ENCODE data around the gene SLAMF6. TPM values are rescaled to one million over a fixed set of nuclear protein-coding genes. Genes with fewer than 3 reads are reported as not detected.

Gene SLAMF6
- total and polyA plus RNA-seq, 7 experiments from 2014 or later = 17.8 to 62.6 (median 42.3) TPM

DNA sequence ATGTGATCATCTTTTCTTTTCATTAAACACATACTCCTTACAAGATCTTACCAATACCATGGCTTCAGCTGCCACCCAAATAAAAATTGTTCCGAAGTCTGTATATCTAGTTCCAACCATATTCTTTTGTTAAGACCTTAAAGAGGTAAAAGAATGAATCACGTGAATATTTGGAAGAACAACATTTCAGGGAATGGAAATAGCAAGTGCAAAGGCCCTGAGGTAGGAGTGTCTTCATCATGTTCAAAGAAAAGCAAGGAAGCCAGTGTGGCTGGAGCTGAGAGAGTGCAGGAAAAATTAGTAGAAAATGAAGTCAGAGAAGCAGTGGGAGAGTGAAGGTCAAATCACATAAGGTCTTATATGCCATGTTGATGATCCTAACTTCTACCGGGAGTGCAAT lies 50.9 kb downstream of the SLAMF6 start:
- Histone ChIP-seq H3K9me3 (ENCODE audit: control insufficient read depth in 2 of 3, low read length in 3 of 3) (no peaks in the 10 kb centered on the region), H3K4me1 (ENCODE audit: control insufficient read depth in 2 of 2, insufficient read depth in 2 of 2, low read length in 2 of 2) (peaks cover 17% of the 10 kb centered on the region in 2 donors), H3K4me3 (ENCODE audit: low read length) (no peak overlapping the region), H3K36me3 (ENCODE audit: control insufficient read depth in 2 of 3, insufficient read depth in 3 of 3, low read length in 3 of 3) (no peaks in the 10 kb centered on the region), H3K27me3 (ENCODE audit: control insufficient read depth in 2 of 2, insufficient read depth in 2 of 2, low read length in 2 of 2) (no peaks in the 10 kb centered on the region), H3K27ac (ENCODE audit: low read depth, low read length) (no peak overlapping the region)
- Mint-ChIP-seq H3K9me3 (peaks cover 0 to 5% (median 0%) of the 10 kb centered on the region in 11 donors), H3K36me3 (peaks cover 0 to 6% (median 0%) of the 10 kb centered on the region in 5 donors), H3K27ac (no peak overlapping the region), H3K4me3 (no peak overlapping the region), H3K4me1 (peaks cover 4 to 14% (median 7%) of the 10 kb centered on the region in 7 donors), H3K27me3 (no peaks in the 10 kb centered on the region)
- no peak for ATAC-seq
- ChIA-PET CTCF (no interaction called here), POLR2A (no interaction called here)
- intact Hi-C loops (cut with micrococcal nuclease) = loop anchor here in 1 of 2 donors (5.0 kb wide), 2 partner anchors 50 to 70 kb away; partner anchors contain the start of gene SLAMF6
- DNase-seq = no peak

DNA sequence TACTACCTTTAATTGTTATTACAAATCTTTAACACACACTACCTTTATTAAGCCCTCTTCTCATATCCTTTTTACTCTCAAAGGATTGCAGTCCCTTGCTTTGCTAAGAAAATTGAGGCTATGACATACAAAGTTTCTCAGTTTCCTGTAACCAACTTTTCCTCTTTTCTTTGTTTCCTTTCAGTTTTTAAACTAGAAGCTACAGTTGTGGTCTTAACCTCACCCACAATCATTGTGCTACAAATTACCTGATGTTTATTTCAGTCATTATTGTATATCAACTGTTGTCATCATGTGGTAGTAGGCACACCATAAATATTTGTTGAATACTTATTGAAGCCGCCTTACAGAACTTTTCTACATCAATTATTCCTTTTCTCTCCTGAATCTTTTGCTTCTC lies 51.8 kb downstream of the SLAMF6 start:
- H3K27me3 ChIP-seq (ENCODE audit: control insufficient read depth in 2 of 2, insufficient read depth in 2 of 2, low read length in 2 of 2) = no peaks in the 10 kb centered on the region
- peak in 6 of 9 donors; percentile 22 to 65 (median 39) for DNase-seq
- no peaks in the 10 kb centered on the region for H3K9me3 ChIP-seq (ENCODE audit: control insufficient read depth in 2 of 3, low read length in 3 of 3)
- H3K4me3 ChIP-seq (ENCODE audit: low read length) = no peak overlapping the region
- ChIA-PET POLR2A (interaction anchor here (0.9 kb wide), 1 partner anchor 10 kb away, joined by 4 read pairs; no protein-coding TSS in a partner anchor), CTCF (no interaction called here)
- H3K4me3 Mint-ChIP-seq = no peak overlapping the region
- no peak overlapping the region for H3K27ac Mint-ChIP-seq
- H3K27me3 Mint-ChIP-seq = no peaks in the 10 kb centered on the region
- intact Hi-C loops (cut with micrococcal nuclease) = loop anchor here (1.0 to 5.0 kb wide), 6 partner anchors 14 to 71 kb away; partner anchors contain the start of gene SLAMF6 (in 1 of the 2)
- H3K27ac ChIP-seq (ENCODE audit: low read depth, low read length) = no peak overlapping the region
- H3K4me1 ChIP-seq (ENCODE audit: control insufficient read depth in 2 of 2, insufficient read depth in 2 of 2, low read length in 2 of 2) = peaks cover 17% of the 10 kb centered on the region in 2 donors
- no peaks in the 10 kb centered on the region for H3K36me3 ChIP-seq (ENCODE audit: control insufficient read depth in 2 of 3, insufficient read depth in 3 of 3, low read length in 3 of 3)
- peak; percentile 57 for ATAC-seq
- H3K9me3 Mint-ChIP-seq = peaks cover 0 to 5% (median 0%) of the 10 kb centered on the region in 11 donors
- H3K36me3 Mint-ChIP-seq = peaks cover 0 to 6% (median 0%) of the 10 kb centered on the region in 5 donors
- H3K4me1 Mint-ChIP-seq = peaks cover 7 to 23% (median 16%) of the 10 kb centered on the region in 7 donors

DNA sequence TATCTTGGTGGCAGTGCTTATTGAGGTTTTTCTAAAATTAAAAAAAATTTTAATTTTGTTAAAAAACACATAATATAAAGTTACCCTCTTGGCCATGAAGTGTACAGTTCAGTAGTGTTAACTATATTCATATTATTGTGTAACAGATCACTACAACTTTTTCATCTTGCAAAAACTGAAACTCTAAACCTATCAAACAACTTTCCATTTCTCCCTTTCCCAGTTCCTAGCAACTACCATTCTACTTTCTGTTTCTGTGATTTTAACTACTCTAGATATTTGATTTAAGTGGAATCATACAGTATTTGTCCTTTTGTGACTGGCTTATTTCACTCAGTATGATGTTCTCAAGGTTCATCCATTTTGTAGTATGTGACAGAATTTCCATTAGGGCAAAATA lies 55.5 kb downstream of the SLAMF6 start:
- POLR2A ChIA-PET = interaction anchor here (0.6 to 3.1 kb wide), 2 partner anchors 16 to 949 kb away, joined by 3 to 8 read pairs; no protein-coding TSS in a partner anchor
- Mint-ChIP-seq H3K4me3 (peak overlapping the region in 2 of 10 donors; percentile 25 to 26), H3K9me3 (peaks cover 0 to 5% (median 0%) of the 10 kb centered on the region in 11 donors), H3K27me3 (no peaks in the 10 kb centered on the region), H3K4me1 (peaks cover 19 to 46% (median 42%) of the 10 kb centered on the region in 7 donors), H3K27ac (peak overlapping the region in 5 of 9 donors; percentile 11 to 83 (median 30)), H3K36me3 (peaks cover 0 to 15% (median 4%) of the 10 kb centered on the region in 5 donors)
- ATAC-seq (no peak), DNase-seq (no peak)
- Histone ChIP-seq H3K4me1 (ENCODE audit: control insufficient read depth in 2 of 2, insufficient read depth in 2 of 2, low read length in 2 of 2) (peaks cover 17 to 21% of the 10 kb centered on the region in 2 donors), H3K36me3 (ENCODE audit: control insufficient read depth in 2 of 3, insufficient read depth in 3 of 3, low read length in 3 of 3) (no peaks in the 10 kb centered on the region), H3K4me3 (ENCODE audit: low read length) (no peak overlapping the region), H3K27me3 (ENCODE audit: control insufficient read depth in 2 of 2, insufficient read depth in 2 of 2, low read length in 2 of 2) (no peaks in the 10 kb centered on the region), H3K27ac (ENCODE audit: low read depth, low read length) (no peak overlapping the region), H3K9me3 (ENCODE audit: control insufficient read depth in 2 of 3, low read length in 3 of 3) (no peaks in the 10 kb centered on the region)
- intact Hi-C loops (cut with micrococcal nuclease) = loop anchor here in 1 of 2 donors (10.0 kb wide), 1 partner anchor 47 kb away; no protein-coding TSS in a partner anchor
- CTCF ChIA-PET = interaction anchor here (1.2 kb wide), 1 partner anchor 139 kb away, joined by 4 read pairs; no protein-coding TSS in a partner anchor

DNA sequence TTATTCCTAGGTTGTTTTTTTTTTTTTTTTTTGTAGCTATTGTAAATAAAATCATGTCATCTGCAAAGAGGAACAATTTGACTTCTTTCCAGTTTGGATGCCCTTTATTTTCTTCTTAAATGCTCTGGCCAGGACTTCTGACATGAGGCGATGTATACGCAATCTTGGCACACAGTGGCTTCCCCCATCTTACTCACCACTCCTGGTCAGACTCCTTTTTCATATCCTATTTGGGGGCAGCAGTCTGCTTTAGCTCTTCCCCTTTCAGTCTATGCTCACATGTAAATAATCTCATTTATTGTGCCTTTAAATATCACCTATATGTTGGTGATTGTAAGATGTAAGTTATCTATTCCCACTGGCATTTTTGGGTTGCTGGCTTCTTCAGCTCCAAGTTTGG lies 56.1 kb downstream of the SLAMF6 start:
- no peak for ATAC-seq
- DNase-seq = no peak
- H3K27ac Mint-ChIP-seq = peak overlapping the region in 3 of 9 donors; percentile 13 to 31 (median 21)
- peaks cover 0 to 5% (median 0%) of the 10 kb centered on the region in 11 donors for H3K9me3 Mint-ChIP-seq
- H3K9me3 ChIP-seq (ENCODE audit: control insufficient read depth in 2 of 3, low read length in 3 of 3) = no peaks in the 10 kb centered on the region
- no peaks in the 10 kb centered on the region for H3K36me3 ChIP-seq (ENCODE audit: control insufficient read depth in 2 of 3, insufficient read depth in 3 of 3, low read length in 3 of 3)
- H3K27ac ChIP-seq (ENCODE audit: low read depth, low read length) = no peak overlapping the region
- peaks cover 19 to 49% (median 42%) of the 10 kb centered on the region in 7 donors for H3K4me1 Mint-ChIP-seq
- peaks cover 0 to 17% (median 4%) of the 10 kb centered on the region in 5 donors for H3K36me3 Mint-ChIP-seq
- H3K4me1 ChIP-seq (ENCODE audit: control insufficient read depth in 2 of 2, insufficient read depth in 2 of 2, low read length in 2 of 2) = peaks cover 16 to 20% of the 10 kb centered on the region in 2 donors
- intact Hi-C loops (cut with micrococcal nuclease) = loop anchor here in 1 of 2 donors (10.0 kb wide), 1 partner anchor 48 kb away; no protein-coding TSS in a partner anchor
- H3K4me3 Mint-ChIP-seq = peak overlapping the region in 1 of 10 donors; percentile 7
- no peaks in the 10 kb centered on the region for H3K27me3 Mint-ChIP-seq
- ChIA-PET POLR2A (interaction anchor here (0.6 to 3.1 kb wide), 4 partner anchors 10 to 99 kb away, joined by 3 to 8 read pairs (median 6); no protein-coding TSS in a partner anchor), CTCF (no interaction called here)
- no peaks in the 10 kb centered on the region for H3K27me3 ChIP-seq (ENCODE audit: control insufficient read depth in 2 of 2, insufficient read depth in 2 of 2, low read length in 2 of 2)
- no peak overlapping the region for H3K4me3 ChIP-seq (ENCODE audit: low read length)

DNA sequence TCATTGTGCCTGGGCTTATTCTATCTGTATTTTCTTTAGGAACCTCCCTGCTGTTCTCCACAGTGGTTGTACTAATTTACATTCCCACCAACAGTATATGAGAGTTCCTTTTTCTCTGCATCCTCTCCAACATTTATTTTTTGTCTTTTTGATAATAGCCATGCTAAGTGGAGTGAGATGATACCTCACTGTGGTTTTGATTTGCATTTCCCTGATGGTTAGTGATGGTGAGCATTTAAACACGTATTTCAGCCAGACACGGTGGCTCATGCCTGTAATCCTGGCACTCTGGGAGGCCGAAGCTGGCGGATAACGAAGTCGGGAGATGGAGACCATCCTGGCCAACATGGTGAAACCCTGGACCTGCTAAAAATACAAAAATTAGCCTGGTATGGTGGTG lies 57.9 kb downstream of the SLAMF6 start:
- DNase-seq (no peak), ATAC-seq (no peak)
- peaks cover 23 to 64% (median 57%) of the 10 kb centered on the region in 7 donors for H3K4me1 Mint-ChIP-seq
- CTCF ChIA-PET = interaction anchor here (1.5 kb wide), 1 partner anchor 9 kb away, joined by 8 read pairs; no protein-coding TSS in a partner anchor
- peak overlapping the region in 1 of 9 donors; percentile 0 for H3K27ac Mint-ChIP-seq
- H3K4me3 Mint-ChIP-seq = peak overlapping the region in 1 of 10 donors; percentile 24
- H3K9me3 Mint-ChIP-seq = peaks cover 0 to 5% (median 0%) of the 10 kb centered on the region in 11 donors
- no peak overlapping the region for H3K4me3 ChIP-seq (ENCODE audit: low read length)
- POLR2A ChIA-PET = interaction anchor here (2.1 kb wide), 1 partner anchor 8 kb away, joined by 6 read pairs; no protein-coding TSS in a partner anchor
- intact Hi-C loops (cut with micrococcal nuclease) = loop anchor here in 1 of 2 donors (10.0 kb wide), 1 partner anchor 50 kb away; no protein-coding TSS in a partner anchor
- no peaks in the 10 kb centered on the region for H3K27me3 ChIP-seq (ENCODE audit: control insufficient read depth in 2 of 2, insufficient read depth in 2 of 2, low read length in 2 of 2)
- H3K27me3 Mint-ChIP-seq = no peaks in the 10 kb centered on the region
- H3K27ac ChIP-seq (ENCODE audit: low read depth, low read length) = no peak overlapping the region
- H3K36me3 ChIP-seq (ENCODE audit: control insufficient read depth in 2 of 3, insufficient read depth in 3 of 3, low read length in 3 of 3) = no peaks in the 10 kb centered on the region
- H3K4me1 ChIP-seq (ENCODE audit: control insufficient read depth in 2 of 2, insufficient read depth in 2 of 2, low read length in 2 of 2) = peaks cover 7 to 17% of the 10 kb centered on the region in 2 donors
- no peaks in the 10 kb centered on the region for H3K9me3 ChIP-seq (ENCODE audit: control insufficient read depth in 2 of 3, low read length in 3 of 3)
- H3K36me3 Mint-ChIP-seq = peaks cover 0 to 18% (median 4%) of the 10 kb centered on the region in 5 donors

DNA sequence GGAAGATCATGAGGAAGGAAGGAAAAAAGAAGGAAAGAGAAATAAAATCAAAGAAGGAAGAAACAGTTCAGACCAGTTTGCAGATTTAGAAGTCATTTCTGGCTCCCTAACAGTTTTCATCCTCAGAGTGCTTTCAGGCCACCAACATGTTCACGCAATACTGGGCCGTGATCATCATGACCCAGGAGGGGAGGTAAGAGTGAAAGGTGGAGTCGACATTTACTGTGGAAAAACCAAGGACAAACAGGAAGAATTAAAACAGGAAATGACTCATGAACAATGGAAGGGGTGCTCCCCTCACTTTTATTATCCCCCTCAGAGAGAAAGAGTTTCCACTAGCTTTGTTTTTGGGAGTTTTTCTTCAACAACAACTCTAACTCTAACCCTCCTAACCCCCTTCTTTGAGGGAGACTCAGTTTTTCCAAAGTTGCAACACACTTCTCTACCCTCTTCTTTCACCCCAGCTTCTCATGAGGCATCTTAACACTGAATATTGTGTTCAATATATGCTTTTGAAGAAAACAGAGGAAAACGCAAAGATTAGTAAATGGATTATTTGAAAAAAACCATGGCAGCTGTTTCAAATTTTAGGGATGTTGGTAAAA lies 62.3 kb downstream of the SLAMF6 start:
- H3K9me3 Mint-ChIP-seq = peaks cover 0 to 3% (median 0%) of the 10 kb centered on the region in 11 donors
- ATAC-seq (no peak), DNase-seq (no peak)
- H3K9me3 ChIP-seq (ENCODE audit: control insufficient read depth in 2 of 3, low read length in 3 of 3) = no peaks in the 10 kb centered on the region
- peak overlapping the region; percentile 9 to 86 (median 76) for H3K4me3 Mint-ChIP-seq
- H3K4me3 ChIP-seq (ENCODE audit: low read length) = peak overlapping the region; percentile 5
- H3K36me3 ChIP-seq (ENCODE audit: control insufficient read depth in 2 of 3, insufficient read depth in 3 of 3, low read length in 3 of 3) = no peaks in the 10 kb centered on the region
- H3K27ac ChIP-seq (ENCODE audit: low read depth, low read length) = peak overlapping the region; percentile 27
- H3K4me1 ChIP-seq (ENCODE audit: control insufficient read depth in 2 of 2, insufficient read depth in 2 of 2, low read length in 2 of 2) = peaks cover 7 to 25% of the 10 kb centered on the region in 2 donors
- H3K27me3 ChIP-seq (ENCODE audit: control insufficient read depth in 2 of 2, insufficient read depth in 2 of 2, low read length in 2 of 2) = no peaks in the 10 kb centered on the region
- intact Hi-C loops (cut with micrococcal nuclease) = loop anchor here (2.0 to 10.0 kb wide), 2 partner anchors 14 to 54 kb away; no protein-coding TSS in a partner anchor
- H3K36me3 Mint-ChIP-seq = peaks cover 0 to 10% (median 2%) of the 10 kb centered on the region in 5 donors
- H3K27me3 Mint-ChIP-seq = no peaks in the 10 kb centered on the region
- peak overlapping the region; percentile 20 to 96 (median 87) for H3K27ac Mint-ChIP-seq
- ChIA-PET POLR2A (interaction anchor here (0.6 to 2.1 kb wide), 4 partner anchors 8 to 20 kb away, joined by 3 to 6 read pairs (median 4); no protein-coding TSS in a partner anchor), CTCF (no interaction called here)
- peaks cover 19 to 84% (median 67%) of the 10 kb centered on the region in 7 donors for H3K4me1 Mint-ChIP-seq
